K562 (cell line): Measurements from ENCODE around the gene SIMC1.

Source experiments
- CHD1 ChIP-seq: fragments of 200-600 bp; sonication (generic); IDR thresholded peaks from one replicate; pipeline ENCODE4 v1.6.1; 2012; ENCODE audit warnings: mild to moderate bottlenecking, moderate library complexity, low read length, inconsistent platforms
- CHD2 ChIP-seq: IDR thresholded peaks from 2 replicates; pipeline ENCODE4 v1.6.1; 2011; ENCODE audit warnings: low read depth, low read length
- CTCF ChIP-seq, 3 experiments: IDR thresholded peaks in 2 of 3; conservative IDR thresholded peaks in 1 of 3; 2 replicates each; pipeline ENCODE4 v1.5.1; 2011 to 2012; ENCODE audit warnings: low read length in 3 of 3, mild to moderate bottlenecking in 3 of 3, control low read depth in 2 of 3, improper control_type of control experiment in 1 of 3, inconsistent platforms in 1 of 3, low read depth in 1 of 3, mixed read lengths in 1 of 3, moderate library complexity in 1 of 3; ENCODE audit not compliant: insufficient read depth in 2 of 3

DNA sequence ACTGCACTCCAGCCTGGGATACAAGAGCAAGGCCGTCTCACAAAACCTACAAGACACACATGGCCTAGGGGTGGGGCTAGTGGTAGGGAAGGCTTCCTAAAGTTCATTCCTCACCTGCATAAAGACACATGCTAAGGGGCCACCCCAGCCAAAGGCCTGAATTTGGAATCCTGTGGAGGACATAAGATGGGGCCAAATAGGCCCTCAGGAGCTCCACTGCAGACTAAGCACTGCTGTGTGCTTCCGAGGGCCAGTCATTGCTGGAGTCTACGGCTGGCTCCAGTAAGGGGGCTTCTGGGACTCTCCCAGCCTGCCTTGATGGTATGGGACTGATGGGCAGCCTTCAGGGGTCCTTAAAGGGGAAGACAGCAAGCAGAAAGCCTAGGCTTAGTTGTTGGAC lies 144.5 kb downstream of the SIMC1 start:
- TF ChIP-seq CHD2 (no peak), CTCF (IDR thresholded peaks at IDR 0.05 in 2 of 3, conservative IDR thresholded peaks at IDR 0.05 in 1 of 3; ENCODE audit: insufficient read depth in 2 of 3, low read depth in 1 of 3, low read length in 3 of 3) (no peak), CHD1 (no peak)
